Mesenteric fat pad (tissue), 1 donor: ENCODE results near the gene BST1. TPM values are rescaled to one million over a fixed set of nuclear protein-coding genes. Genes with fewer than 3 reads are reported as not detected.
"Not testable (repeated sequence)": the region's sequence is repeated elsewhere in the genome, so short reads cannot be mapped to it uniquely, and the experiment has no call there.

Source experiments
- DNase-seq: peaks from one replicate; pipeline ENCODE4 v3.0.0-alpha.2; 2020; ENCODE audit warnings: low spot score
- total RNA-seq: library from RNA; stranded (reverse); fragmentation: NEBNext Ultra II Directional; extraction: Animal tissue kit (Norgen Biotek cat#: 25700); gene quantifications from one replicate; pipeline ENCODE4 v1.2.1, GENCODE V29; 2021
- donor health status: DM: yes; HTN: yes; CAD: no.

The BST1 gene
- total RNA-seq, 1 donor from 2014 or later, result 21.8 TPM

DNA sequence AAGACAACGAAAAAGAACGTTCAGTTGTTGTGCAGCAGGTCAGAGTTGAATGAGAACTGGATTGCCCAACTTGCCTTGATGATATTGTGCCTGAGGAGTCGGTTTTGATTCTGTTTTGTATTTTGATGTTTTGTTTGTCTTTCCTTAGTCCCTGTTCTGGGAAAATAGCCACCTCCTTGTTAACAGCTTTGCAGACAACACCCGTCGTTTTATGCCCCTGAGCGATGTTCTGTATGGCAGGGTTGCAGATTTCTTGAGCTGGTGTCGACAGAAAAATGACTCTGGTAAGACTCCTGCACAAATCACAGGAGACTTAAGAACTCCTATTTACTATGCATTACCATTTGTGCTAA lies 4.5 kb downstream of the BST1 start:
- DNase-seq, result no peak

DNA sequence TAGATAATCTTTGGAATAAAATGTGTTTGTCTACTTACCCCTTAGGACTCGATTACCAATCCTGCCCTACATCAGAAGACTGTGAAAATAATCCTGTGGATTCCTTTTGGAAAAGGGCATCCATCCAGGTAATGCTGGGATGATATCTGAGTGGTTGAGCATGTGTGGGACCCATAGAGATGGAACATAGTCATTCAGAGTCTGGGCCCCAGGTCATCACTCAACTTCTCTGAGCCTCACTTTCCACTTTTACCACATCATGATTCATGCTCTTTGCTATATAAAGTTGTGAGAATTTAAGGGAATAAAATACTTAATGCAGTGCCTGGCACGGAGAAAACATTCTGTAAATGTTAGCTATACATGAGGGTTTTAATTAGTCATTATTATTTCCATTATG lies 8.9 kb downstream of the BST1 start:
- DNase-seq, result no peak

DNA sequence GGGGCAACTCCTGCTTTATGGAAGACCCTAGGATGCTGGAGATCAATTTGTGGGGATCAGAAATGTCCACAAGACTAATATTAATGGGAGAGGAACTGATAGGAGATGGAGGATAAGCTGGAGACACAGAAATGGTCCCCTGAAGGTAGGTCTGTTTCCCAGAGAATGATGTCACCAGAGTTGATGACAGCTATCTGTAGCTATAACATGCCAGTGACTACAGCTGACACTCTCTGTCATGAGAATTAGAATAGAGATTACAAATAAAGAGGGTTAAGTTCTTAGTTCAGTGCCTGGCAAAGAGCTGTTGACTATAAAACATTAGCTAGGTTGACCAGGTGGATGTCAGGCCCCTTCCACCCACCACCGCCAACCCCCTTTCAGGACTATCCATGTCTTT lies 9.3 kb downstream of the BST1 start:
- no peak for DNase-seq

DNA sequence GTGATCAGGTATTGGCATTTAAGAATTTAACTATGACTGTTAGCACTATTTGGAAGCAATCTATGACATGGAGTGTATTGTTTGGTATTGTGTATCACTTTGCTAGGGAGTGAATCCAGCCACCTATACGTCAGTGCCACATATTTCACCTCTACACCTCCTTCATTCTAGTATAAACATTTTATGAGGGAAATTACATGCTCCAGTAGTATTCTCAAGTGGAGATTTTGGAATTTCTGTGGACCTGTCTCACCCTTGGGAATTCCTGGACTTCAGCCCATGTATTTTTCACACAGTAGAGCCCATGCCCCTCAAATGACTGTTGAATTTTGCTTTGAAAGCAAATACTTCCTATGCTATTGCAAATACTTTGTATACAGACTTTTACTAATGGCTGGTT lies 11.3 kb downstream of the BST1 start:
- DNase-seq, result no peak

DNA sequence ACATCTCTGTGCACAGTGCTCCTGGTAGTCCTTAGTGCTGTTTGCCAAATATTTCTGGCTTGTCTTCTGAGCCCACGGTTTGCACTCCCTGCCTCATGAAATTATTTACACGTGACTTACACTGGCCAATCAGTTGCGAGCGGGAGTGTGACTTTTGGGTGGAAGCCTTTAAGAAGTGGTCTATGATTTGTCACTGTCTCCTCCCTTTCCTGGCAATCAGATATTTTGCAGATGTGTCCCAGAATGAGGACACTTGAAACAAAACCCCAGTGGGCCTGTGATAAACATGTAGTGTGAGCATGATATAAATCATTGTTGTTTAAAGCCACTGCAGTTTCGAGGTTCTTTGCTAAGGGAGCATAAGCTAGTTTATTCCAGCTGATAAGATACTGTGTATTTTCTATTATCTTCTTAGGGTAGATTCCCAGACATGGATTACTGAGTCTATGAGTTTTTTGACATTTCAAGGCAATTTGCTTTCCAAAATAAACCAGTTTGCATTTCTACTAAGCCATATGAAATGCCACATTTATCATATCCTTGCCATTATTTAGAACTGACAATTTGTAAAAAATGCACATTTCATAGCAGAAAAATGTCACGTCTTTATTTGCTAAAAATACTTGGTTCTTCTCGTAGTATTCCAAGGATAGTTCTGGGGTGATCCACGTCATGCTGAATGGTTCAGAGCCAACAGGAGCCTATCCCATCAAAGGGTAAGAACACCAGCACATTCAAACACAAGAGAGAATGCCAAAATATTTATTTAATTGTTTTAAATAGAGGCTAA lies 12.0 kb downstream of the BST1 start:
- no peak for DNase-seq

DNA sequence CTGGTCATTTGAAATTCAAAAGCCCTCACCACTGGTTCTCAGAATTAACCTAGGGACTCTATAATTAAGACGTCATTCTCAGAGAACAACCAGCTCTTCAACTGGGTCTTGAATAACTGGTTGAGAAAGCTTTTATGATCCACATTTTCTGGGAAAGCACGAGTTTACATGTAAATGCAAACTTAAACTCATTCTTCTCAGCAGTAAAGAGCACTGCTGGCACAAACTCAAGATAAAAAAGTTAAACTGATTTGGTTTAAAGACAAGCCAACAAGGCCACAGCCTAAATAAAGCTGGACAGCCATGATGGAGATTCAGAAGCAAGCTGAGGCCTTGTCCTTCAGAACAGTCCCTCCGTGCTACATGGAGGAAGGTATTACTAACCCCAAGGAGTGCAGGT lies 13.2 kb downstream of the BST1 start:
- DNase-seq, result no peak

DNA sequence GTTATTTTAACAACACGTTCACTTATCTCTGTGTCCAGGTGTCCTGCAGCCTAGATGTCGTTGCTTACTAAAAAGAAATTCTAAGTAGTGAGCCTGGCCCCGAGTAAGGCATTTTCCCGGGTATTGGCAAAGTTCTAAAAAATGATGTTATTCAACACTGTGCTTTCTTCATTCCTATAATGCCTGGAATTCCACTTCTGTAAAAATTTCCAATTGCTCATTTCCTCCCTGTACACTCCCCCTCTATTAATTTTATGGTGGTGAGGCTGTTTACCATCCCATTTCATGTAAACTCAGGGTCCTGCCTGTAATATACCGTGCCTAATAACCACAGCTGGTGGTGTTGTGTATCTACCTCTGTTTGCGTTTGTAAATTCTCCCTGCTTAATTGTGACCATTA lies 14.2 kb downstream of the BST1 start:
- DNase-seq, result no peak

DNA sequence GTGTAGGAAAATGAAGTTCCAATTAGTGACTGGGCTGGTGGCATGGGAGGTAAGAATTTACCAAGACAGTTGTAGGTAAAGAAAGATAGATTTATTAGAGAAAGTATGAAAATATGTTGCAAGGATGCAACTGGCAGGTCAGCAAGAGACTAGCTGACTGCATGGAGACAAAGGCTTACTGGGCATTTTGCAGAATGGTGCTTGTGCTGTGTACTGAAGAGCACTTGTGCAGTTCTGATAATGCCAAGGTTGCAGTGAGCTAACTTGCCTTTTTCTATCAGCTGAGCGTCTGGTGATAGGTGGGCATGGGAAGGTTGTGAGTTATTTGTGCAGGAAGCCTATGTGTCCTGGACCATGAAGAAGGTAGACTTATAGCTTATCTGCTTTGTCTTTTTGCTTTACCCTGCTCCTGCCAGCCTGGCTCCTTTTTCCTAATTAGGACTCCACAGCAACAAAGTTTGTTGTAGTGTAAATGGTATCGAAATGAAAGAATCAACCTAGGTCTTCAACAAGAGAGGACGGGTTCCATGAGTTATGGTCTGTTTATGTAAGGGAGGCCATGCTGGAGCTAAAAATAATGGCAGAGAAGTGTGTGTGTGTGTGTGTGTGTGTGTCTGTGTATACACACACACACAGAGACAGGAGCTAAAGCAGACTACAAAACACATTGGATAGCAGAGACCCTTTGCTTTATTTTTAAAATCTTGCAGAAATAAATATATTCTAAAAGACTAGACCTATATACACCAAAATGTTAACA lies 15.0 kb downstream of the BST1 start:
- no peak for DNase-seq

DNA sequence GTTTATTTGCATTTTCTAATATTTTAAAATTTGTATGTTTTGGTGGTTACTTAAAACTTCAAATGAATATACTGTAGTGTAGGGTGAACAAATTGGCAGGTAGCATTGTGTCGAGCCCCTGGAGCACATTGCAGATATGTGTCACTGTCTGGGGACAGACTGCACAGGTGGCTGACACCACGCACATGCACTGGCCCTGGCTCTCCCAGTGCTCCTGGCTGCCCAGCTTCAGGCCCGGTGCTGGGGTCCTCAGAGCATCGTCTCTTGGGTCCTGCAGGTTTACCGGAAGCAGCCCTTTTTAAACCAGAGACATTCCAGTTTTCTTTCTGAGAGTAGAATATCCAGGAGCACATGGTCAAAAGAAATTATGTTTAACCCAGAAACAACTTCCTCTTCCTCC lies 15.6 kb downstream of the BST1 start:
- DNase-seq, result no peak

DNA sequence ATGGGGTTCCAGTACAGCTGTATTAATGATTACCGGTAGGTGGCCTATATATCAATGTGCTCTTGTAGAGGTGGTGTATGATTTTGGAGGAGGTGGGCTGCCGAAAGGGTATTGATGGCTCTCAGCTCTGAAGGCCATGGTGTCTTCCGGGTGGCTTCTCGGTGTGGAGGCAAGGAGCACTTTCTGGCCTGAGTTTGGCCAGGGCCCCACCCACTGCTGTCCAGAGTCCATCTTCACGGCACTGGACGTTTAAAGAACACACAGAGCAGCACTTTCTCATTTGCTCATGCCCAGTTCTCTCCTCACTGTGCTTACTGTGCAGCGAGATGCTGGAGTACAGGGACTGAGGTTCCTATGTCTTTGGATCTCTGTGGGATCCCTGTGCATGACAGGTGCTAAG lies 16.1 kb downstream of the BST1 start:
- DNase-seq, result no peak

DNA sequence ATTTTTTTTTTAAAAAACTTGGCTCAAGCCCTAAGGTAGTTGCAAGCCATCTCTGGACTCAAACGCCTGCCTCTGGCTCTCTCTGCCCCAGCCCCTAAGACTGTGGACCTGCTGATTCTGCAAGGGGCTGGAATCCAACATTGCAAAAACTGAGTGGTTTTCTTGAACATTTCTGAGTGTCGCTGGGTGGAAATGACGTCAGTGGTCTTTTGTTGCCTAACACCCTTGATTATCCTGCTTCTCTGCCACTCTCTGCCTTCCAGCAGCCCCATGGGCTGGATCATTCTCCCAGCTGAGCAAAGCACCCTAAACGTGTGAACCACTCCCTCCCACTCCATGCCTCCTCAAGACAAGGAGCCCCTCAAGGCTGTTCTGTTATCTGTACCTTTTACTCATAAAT lies 16.6 kb downstream of the BST1 start:
- DNase-seq, result no peak

DNA sequence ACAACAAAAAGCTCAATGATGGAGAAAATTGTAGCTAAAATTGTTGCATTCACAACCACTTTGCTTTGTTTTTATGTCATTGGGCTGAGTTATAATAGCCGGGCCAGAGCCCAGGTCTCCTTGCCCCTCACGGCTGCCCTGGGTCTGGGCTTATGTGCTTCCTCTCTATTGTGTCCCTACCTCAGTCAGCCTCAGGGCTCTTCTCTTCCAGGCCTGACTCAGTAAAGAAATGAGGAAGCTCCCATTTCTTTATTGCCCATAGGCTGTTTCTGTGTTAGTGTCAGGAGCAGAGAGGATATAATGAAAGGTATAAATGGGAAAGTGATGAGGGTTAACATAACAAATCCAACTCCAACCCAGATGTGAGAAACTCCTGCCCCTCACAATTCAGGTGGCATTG lies 18.0 kb downstream of the BST1 start:
- DNase-seq, result no peak

DNA sequence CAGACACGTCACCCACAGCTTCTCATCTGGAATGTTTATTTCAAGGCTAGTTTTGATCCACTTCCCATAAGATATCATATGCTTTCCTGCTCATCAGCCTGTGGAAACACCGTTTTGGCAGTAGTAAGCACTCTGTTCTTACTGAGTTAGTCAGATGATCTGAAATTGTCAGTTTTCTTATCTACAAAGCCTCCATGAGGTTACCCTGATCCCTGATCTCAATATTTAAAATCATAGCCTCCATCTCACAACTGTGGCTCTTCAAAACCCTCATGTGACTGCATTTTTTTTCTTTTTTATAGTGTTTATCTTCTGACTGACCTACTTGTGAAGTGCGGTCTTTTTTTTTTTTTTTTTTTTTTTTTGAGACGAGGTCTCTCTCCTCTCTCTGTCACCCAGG lies 22.7 kb downstream of the BST1 start:
- DNase-seq, result no peak

DNA sequence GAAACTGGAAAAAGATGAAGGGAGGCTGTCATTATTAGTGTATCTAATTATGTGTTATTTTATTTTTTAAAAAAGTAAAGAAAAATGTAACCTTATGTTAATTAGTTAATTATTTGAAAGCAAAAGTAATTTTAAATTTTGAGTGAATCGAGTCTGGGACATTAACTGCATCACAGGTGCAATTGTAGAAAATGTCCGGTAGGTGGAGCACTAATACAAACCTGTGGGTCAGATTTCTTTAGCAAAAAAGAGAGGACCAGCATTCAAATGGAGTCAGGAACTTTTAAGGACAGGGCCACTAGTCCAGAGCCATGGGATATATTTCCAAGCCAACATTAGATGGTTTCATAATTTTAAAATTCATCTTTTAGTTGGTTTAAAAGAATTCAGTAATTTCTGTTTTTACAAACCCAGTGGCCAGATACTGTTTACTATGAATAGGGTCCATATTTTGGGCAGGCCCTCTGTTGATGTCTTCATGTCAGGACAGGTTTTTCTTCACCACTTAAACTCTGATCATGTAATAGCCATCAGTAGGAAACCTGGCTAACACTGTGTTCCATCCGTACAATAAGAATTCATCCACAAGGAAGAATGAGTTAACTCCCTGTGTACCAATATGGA lies 27.2 kb downstream of the BST1 start:
- no peak for DNase-seq

DNA sequence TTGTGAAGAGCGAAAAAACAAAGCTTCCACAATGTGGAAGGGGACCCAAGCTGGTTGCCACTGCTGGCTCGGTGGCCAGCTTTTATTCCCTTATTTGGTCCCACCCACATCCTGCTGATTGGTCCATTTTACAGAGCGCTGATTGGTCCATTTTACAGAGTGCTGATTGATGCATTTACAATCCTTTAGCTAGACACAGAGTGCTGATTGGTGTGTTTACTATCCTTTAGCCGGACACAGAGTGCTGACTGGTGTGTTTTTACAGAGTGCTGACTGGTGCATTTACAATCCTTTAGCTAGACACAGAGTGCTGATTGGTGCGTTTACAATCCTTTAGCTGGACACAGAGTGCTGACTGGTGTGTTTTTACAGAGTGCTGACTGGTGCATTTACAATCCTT lies 30.2 kb downstream of the BST1 start:
- not testable (repeated sequence) for DNase-seq

DNA sequence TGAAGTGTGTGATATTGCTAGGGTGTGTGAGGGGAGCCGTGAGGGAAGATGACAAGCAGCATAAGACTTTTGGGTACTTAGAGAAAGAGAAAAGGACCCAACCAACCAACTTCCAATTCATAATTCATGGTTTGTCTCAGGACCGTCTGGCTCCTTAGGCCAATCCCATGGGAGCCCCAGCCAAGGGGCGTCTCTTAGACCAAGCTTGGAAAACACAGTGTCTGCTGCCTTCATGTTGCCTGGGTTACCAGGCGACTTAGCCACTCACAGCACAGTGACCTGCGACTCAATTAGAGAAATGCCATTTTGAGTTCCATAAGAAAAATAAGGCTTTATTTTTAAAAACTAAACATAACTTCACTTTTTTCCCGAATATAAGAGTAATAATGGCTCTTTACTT lies 32.7 kb downstream of the BST1 start:
- DNase-seq, result no peak

DNA sequence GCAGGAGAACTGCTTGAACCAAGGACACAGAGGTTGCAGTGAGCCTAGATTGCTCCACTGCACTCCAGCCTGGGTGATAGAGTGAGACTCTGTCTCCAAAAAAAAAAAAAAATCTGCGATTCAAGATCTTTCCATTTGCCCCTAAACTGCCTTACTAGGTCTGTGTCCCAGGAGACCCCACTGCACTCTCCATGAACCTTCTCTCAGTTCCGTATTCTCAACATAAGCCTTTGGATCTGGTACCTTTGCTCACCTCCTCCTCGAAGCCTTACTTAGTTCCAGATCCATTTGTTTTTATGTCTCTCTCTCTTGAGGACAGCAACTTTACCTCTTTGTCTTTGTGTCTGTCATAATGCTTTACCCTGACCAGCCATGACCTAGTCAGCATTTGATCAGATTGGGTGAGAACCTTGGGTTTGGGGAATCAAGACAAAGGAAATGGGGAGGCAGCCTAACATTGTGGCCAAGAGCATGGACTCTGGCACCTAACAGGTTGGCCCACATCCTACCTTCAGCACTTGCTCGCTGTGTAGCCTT lies 33.7 kb downstream of the BST1 start:
- DNase-seq, result no peak

DNA sequence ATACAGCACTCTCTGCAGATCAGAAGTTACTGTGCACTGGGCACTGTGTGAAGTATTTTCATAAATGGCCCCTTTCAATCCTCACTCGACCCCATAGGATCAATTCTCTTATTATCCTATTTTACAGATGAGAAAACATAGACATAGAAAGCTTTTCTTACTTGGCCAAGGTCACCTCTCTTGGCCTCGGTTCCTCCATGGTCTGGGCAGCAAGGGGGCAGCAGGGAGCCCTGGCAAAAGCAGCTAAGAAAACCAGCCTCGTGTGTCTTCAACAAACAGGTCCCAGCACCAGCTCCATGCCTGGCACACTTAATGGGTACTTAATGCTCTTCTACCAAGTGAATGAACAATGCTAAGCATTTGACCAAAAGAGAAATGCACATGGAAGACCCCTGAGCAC lies 34.4 kb downstream of the BST1 start:
- DNase-seq, result no peak

DNA sequence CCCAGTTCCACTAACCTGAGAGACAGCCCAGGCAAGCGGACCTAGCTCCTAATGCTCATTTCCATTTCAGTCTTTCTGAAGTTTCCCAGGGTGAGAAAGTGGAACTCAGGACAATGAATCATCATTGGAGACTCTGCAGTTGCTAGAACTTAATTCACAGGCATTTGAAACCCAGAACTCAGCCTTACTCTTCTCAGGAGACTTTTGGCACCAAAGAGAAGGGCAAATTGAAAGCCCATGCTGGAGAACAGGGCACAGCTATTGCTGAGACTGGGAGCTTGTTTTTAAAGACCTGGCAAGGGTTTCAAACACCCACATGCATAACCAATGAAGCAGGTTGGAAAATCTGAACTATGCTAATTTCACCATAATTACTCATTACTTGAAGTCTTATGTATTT lies 36.0 kb downstream of the BST1 start:
- DNase-seq, result no peak

DNA sequence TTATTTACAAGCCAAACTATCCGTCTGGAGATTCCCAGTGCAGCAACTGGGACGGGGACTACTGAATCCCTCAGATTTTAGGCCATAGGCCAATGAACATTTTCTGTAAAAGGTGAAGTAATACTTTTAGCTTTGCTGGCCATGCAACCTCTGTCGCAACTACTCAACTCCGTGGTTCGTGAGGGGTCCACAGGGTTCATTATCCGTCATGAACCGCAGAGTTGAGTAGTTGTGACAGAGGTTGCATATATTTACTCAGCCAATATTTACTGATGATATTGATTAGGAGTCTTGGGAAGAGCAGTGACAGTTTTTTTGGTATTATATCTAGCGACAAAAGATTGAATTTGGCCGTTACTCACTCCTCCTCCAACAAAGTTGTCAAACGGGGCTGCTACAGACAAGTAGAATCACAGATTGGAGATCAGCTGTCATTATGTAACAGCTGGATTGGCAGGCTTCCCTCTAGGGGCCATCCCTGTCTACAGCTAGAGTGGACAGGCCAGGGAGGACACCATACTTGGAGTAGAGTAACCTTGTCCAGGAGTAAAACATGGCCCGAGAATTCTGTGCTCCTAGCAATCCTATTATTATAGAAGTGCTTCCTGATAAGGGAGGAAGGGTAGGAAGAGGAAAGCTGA lies 38.0 kb downstream of the BST1 start:
- no peak for DNase-seq

DNA sequence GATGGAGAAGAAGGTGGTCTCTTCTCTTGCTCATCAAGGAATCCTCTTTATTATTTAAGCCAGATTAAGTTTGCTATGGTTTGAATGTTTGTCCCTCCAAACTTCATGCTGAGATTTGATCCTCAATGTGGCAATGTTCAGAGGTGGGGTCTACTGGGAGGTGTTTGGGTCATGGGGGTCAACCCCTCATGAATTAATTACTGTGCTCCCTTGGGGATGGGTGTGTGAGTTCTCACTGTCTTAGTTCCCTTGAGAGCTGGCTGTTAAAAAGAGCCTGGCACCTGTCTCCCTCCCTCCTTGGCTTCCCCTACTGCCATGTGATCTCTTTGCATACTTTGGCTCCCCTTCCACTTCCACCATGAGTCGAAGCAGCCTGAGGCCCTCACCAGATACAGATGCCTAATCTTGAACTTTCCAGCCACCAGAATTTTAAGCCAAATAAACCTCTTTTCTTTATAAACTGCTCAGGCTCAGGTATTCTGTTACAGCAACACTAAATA lies 39.3 kb downstream of the BST1 start:
- DNase-seq, result no peak

DNA sequence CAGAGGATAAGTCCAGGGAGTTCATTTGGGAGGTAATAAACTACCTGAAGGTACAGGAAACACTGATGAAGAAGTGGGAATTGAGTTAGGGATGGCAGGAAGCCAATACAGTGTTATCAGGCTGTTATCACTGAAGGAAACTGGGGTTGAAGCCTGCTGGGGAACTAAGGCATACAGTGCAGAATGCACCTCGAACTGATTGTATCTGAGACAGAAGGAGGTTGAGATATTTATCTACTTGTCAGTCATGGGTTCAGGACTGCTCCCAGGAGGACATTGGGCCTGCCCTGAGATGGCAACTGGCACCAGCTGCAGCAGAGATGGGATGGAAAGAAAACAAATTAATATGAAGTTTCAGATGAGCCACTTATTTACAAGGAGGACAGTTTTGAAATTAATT lies 39.8 kb downstream of the BST1 start:
- no peak for DNase-seq
